ENCODE measurements around the gene INSR.

DNA sequence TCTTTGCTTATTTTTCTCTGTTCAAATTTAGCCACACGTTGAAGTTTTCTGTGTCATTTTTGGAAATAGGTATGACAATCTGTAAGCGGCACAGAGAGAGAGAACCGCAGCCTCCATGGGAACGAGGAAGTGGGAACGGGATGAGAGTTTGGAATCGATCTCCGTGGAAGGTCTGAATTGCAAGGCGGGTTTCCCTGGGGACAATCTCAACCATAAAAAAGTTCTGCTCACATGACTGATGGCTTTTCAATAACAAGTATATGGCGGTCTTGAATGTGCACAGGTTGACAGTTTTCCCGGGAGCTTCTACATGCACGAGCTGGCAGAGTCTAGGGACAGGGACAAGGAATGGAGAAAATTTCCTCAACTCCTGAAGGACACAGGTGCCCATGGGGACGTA lies 90.9 kb downstream of the INSR start:
- TF ChIP-seq, protein P1, sequence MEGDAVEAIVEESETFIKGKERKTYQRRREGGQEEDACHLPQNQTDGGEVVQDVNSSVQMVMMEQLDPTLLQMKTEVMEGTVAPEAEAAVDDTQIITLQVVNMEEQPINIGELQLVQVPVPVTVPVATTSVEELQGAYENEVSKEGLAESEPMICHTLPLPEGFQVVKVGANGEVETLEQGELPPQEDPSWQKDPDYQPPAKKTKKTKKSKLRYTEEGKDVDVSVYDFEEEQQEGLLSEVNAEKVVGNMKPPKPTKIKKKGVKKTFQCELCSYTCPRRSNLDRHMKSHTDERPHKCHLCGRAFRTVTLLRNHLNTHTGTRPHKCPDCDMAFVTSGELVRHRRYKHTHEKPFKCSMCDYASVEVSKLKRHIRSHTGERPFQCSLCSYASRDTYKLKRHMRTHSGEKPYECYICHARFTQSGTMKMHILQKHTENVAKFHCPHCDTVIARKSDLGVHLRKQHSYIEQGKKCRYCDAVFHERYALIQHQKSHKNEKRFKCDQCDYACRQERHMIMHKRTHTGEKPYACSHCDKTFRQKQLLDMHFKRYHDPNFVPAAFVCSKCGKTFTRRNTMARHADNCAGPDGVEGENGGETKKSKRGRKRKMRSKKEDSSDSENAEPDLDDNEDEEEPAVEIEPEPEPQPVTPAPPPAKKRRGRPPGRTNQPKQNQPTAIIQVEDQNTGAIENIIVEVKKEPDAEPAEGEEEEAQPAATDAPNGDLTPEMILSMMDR (IDR thresholded peaks at IDR 0.05): no peak
- TF ChIP-seq POLR2AphosphoS5 (IDR thresholded peaks at IDR 0.05; ENCODE audit: low read depth, low read length): no peak

All from Panc1 (cell line).